8988T (cell line): ENCODE measurements around the gene MAML3.

Experiments
- DNase-seq: peaks from one replicate; pipeline ENCODE4 v3.0.0; 2011

MAML3 gene

GRCh38 chr4:139986689-139987501, 167.1 kb downstream of the MAML3 start:
- DNase-seq, result no peak

GRCh38 chr4:139986106-139986505, 167.9 kb downstream of the MAML3 start:
- DNase-seq, result no peak

- DNase-seq, result no peak
These were observed 168.6 kb downstream of the MAML3 start for GRCh38 chr4:139985401-139985800.

- DNase-seq, result no peak
These were observed 169.5 kb downstream of the MAML3 start for GRCh38 chr4:139984471-139984870.

- DNase-seq, result no peak
These were observed 175.3 kb downstream of the MAML3 start for GRCh38 chr4:139978692-139979091.

GRCh38 chr4:139977838-139978609, 176.0 kb downstream of the MAML3 start:
- DNase-seq, result no peak

- DNase-seq, result no peak
These were observed 178.1 kb downstream of the MAML3 start for GRCh38 chr4:139975830-139976272.

- DNase-seq, result no peak
These were observed 180.4 kb downstream of the MAML3 start for GRCh38 chr4:139973616-139974015.

- DNase-seq, result no peak
These were observed 181.0 kb downstream of the MAML3 start for GRCh38 chr4:139973015-139973414.

- no peak for DNase-seq
These were observed 181.7 kb downstream of the MAML3 start for GRCh38 chr4:139972305-139972704.

- DNase-seq, result no peak
These were observed 182.9 kb downstream of the MAML3 start for GRCh38 chr4:139971111-139971510.

- DNase-seq, result no peak
These were observed 184.2 kb downstream of the MAML3 start for GRCh38 chr4:139969635-139970266.

GRCh38 chr4:139968831-139969230, 185.2 kb downstream of the MAML3 start:
- DNase-seq, result no peak

GRCh38 chr4:139966383-139966782, 187.6 kb downstream of the MAML3 start:
- no peak for DNase-seq

- DNase-seq, result no peak
These were observed 188.2 kb downstream of the MAML3 start for GRCh38 chr4:139965789-139966188.

GRCh38 chr4:139963708-139964107, 190.3 kb downstream of the MAML3 start:
- no peak for DNase-seq

- no peak for DNase-seq
These were observed 191.8 kb downstream of the MAML3 start for GRCh38 chr4:139962130-139962684.

- DNase-seq, result no peak
These were observed 192.5 kb downstream of the MAML3 start for GRCh38 chr4:139961344-139961946.

GRCh38 chr4:139959396-139959795, 194.6 kb downstream of the MAML3 start:
- DNase-seq, result no peak

GRCh38 chr4:139958739-139959098, 195.3 kb downstream of the MAML3 start:
- DNase-seq, result no peak

GRCh38 chr4:139957986-139958738, 195.8 kb downstream of the MAML3 start:
- DNase-seq, result no peak

GRCh38 chr4:139957065-139957464, 196.9 kb downstream of the MAML3 start:
- DNase-seq, result no peak
